ENCODE results near the gene SIVA1. TPM values are rescaled to one million over a fixed set of nuclear protein-coding genes. Genes with fewer than 3 reads are reported as not detected.

SIVA1 gene
- polyA plus RNA-seq, 4 donors: 48.0 to 87.2 (median 56.2) TPM

DNA sequence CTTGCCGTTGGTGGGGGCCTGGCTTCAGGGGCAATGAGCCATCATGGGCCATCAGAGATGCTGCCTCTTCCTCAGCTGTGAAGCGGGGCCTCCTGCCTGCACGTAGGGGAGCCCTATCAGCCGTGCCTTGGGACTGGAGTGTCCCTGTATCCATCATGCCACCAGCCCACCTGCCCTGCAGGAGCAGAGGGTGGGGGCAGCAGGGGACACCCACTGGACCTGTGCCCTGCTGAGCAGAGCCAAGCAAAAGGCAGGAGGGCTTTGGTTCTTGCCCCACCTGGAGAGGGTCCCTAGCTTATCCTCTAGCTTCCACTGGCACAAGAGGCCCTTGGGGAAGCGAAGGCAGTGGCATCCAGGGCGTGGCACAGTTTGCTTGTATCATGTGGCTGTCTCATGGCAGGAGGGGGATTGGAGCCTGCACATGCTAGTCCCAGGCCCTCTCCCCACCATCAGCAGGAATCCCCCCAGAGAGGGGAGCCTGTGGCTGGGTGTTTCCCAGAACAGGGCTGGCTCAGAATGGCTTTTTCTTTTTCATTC, 18.8 kb upstream of the SIVA1 start:
- no peak for DNase-seq (ENCODE audit: low read depth in 4 of 4, low spot score in 3 of 4)

- no peak for DNase-seq (ENCODE audit: low read depth in 4 of 4, low spot score in 3 of 4)
These were observed 18.4 kb upstream of the SIVA1 start for GRCh38 chr14:104734601-104734990.

- DNase-seq (ENCODE audit: low read depth in 4 of 4, low spot score in 3 of 4): no peak
These were observed 17.8 kb upstream of the SIVA1 start for GRCh38 chr14:104734991-104735779.

DNA sequence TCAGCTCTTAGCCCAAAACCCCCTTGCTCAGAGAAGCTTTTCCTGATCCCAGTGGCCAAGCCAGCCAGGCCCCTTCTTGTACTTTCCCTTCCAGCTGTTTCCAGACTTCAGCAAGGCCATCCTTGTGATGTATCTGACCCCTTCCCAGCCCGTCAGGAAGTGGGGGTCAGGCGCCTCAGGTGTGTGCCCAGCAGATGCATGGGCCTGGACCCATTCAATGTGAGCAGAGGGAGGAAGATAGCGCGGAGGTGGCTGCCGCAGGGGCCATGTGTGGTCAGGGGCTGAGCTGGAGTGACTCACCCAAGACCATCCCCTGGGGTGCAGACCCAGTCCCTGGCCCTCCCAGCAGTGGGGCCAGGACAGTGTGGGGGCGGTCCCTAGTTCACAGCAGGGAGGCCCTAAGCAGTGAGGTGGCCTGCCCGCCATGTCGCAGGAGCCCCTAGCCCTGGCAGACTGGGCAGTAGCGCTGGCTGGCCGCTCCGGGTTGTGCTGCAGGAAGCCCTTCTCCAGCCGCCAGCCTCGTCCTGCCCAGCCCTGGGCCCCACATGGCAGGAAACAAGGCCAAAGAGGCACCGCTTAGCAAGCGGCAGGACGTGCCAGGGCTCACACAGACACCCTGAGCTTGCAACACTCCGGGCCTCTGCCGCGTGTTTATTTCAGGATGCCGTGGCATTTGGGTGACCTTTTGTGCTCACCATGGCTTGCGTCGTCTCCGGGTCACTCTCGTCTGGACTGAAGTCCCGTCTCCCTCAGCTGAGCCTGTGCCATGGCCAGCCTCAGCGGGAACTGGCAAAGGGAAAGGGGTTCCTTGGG, 16.9 kb upstream of the SIVA1 start:
- no peak for DNase-seq (ENCODE audit: low read depth in 4 of 4, low spot score in 3 of 4)

- DNase-seq (ENCODE audit: low read depth in 4 of 4, low spot score in 3 of 4): no peak
These were observed 14.4 kb upstream of the SIVA1 start for GRCh38 chr14:104738375-104739019.

- no peak for DNase-seq (ENCODE audit: low read depth in 4 of 4, low spot score in 3 of 4)
These were observed 13.9 kb upstream of the SIVA1 start for GRCh38 chr14:104739026-104739425.

DNA sequence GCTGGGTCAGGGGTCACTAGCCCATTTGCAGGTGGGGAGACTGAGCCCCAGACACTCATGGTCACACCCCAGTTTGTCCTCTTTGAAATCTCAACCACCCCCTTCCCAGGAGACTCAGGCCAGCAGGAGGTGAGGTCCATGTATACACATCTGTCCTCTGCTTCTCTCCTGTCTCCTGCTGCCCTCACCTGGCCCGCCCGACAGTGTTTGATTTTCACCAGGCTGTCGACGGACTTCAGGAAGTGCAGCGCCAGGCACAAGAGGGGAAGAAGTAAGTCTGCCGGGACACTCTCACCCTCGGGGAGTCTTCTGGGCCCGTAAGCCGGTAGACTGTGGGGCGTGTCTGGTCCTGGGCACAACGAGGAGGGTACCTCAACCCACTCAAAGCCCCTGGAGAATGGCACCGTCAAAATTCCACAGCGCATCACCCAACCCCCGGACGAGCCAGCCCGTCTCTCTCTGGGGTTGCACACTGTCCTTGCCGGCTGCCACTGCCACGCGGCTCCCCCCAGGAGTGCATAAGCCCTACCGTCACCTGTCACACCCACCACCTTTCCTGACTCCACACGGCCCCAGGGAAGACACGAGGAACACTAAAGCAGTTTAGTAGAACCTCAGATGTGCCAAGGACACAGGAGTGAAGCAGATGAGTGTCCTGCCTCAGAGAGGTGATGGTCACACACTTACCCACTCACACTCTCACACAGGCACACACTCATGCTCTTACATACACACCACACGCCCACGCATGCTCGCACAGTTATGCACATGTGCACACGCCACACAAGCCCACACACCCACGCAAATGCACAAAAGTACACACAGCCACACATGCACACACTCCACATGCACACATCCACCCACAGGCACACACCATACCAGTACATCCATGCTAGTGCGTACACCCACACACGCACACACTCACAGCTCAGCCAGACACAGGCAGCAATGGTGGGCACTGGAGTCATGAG, 13.1 kb upstream of the SIVA1 start:
- DNase-seq (ENCODE audit: low read depth in 4 of 4, low spot score in 3 of 4): no peak

DNA sequence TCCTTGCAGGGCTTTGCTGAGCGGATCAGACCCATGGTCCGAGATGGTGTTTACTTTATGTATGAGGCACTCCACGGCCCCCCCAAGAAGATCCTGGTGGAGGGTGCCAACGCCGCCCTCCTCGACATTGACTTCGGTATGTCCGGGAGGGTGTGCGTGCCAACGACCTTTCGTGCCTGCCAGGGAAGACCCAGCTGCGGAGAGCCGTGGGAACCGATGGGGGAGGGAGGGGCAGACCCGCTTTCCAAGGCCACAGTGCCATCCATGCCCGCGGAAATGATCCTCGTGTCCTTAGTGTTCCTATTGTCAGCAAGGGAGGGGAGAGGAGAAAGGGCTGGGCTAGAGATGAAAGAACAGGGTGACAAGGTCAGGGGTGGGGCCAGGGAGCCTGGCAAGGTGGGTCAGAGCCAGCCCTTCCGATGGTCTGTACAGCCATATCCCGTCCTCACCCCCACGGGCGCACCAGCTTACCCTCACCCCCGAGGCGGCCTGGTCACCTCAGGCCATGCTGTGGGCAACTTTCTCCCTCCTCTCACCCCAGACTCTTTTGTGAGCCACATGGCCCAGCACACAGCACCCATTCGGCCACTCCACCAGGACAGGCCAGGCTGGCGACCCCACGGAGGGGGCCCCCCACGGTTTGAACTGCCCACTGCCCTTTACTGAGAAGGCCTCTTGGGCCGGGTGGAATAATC, 11.7 kb upstream of the SIVA1 start:
- DNase-seq (ENCODE audit: low read depth in 4 of 4, low spot score in 3 of 4): no peak

DNA sequence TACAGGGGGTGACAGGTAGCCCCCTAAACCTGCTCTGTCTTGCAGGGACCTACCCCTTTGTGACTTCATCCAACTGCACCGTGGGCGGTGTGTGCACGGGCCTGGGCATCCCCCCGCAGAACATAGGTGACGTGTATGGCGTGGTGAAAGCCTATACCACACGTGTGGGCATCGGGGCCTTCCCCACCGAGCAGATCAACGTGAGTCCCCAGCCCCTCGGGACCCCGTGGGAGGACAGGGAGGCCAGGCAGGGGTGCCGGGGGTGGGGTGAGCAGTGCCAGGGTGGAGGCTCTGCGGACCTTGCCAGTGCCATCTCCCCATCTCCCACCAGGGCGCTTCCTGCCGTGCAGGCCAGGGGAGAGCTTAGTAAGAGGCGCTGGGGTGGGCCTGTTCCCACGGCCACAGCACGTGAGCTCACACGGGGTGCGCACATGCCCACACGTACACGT, 11.1 kb upstream of the SIVA1 start:
- DNase-seq (ENCODE audit: low read depth in 4 of 4, low spot score in 3 of 4): no peak

DNA sequence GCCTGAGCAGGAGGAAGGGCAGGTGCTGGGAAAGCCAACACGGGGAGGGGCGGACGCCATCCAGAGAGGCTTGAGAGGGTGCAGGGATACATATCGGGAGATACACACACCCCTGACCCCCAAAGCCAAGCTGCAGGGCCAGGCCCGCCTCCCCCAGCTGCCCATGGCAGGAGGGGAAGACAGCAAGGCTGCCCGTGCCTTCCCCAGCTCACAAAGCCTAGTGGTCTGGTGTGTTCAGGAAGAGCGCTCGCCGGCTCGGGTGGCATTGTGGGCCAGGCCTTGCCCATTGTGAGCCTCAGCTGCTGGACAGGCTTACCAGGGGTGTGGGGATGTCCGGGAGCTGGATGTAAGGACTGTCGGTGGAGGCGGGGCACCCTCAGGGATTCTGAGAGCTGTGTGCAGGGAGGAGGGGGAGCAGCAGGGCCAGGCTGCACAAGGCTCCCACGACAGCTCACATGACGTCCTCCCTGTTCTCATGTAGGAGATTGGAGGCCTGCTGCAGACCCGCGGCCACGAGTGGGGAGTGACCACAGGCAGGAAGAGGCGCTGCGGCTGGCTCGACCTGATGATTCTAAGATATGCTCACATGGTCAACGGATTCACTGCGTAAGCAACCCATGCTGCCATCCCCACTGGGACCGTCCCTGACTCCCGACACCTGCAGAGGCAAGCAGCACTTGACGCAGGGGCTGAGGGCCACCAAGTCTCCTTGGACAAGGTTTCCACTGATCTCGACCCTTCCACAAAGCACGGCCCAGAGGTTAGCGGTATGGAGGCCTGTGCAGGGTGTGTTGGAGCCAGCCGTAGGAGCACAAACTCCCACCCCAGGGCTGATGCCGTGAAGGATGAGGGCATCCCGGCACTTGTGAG, 10.1 kb upstream of the SIVA1 start:
- no peak for DNase-seq (ENCODE audit: low read depth in 4 of 4, low spot score in 3 of 4)

GRCh38 chr14:104743461-104744380, 9.2 kb upstream of the SIVA1 start:
- no peak for DNase-seq (ENCODE audit: low read depth in 4 of 4, low spot score in 3 of 4)

DNA sequence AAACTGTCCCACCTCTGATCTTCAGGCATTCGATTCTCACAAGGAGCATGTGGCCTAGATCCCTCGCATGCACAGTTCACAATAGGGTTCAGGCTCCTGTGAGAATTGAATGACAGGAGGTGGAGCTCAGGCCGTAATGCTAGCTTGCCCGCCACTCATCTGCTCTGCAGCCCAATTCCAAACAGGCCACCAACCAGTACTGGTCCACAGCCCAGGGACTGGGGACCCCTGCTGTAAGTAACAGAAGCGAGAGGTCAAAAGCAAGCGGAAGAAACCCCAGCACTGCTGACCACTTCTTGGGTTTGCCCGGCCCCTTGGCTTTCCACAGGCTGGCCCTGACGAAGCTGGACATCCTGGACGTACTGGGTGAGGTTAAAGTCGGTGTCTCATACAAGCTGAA, 8.5 kb upstream of the SIVA1 start:
- no peak for DNase-seq (ENCODE audit: low read depth in 4 of 4, low spot score in 3 of 4)

DNA sequence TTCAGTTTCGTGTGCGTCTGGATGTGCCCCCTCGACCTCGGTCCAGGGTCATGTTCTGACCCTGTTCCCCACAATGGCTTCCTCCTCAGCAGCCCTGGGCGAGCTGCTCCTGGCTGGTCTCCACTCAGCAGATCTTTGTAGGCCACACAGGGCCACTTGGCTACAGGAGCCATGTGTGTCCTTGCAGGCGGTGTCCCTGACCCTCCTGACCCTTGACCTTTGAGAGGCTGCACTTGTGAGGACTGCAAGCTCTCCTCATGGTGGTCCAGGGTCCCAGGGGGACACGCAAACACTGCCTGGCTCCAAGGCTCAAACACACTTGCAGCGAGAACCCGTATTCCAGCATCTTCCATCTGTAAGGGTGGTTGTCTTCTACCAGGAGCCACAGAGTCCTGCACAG, 7.5 kb upstream of the SIVA1 start:
- DNase-seq (ENCODE audit: low read depth in 4 of 4, low spot score in 3 of 4): no peak

GRCh38 chr14:104746071-104746545, 6.8 kb upstream of the SIVA1 start:
- no peak for DNase-seq (ENCODE audit: low read depth in 4 of 4, low spot score in 3 of 4)

- DNase-seq (ENCODE audit: low read depth in 4 of 4, low spot score in 3 of 4): no peak
These were observed 5.9 kb upstream of the SIVA1 start for GRCh38 chr14:104746934-104747481.

DNA sequence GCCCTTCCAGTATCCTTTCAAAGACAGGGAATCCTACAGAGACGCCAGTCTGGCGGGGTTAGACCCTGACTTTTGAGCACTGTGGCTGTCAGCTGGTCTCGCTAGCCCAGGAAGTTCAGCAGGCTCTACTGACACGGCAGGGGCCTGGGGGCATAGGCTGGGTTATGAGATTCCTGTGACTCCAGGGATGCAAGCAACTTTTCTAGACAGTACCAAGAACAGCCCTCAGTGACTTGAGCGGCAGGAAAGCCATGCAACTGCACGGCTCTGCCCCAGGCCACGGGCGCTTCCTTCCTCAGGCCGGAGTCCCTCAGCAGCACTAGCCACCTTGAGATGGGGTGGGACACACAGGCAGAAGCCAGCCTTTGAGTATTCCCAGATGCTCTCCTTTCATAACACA, 5.1 kb upstream of the SIVA1 start:
- DNase-seq (ENCODE audit: low read depth in 4 of 4, low spot score in 3 of 4): no peak

GRCh38 chr14:104749111-104749649, 3.8 kb upstream of the SIVA1 start:
- no peak for DNase-seq (ENCODE audit: low read depth in 4 of 4, low spot score in 3 of 4)

All from left renal pelvis (tissue), 4 donors.